Adipose tissue (tissue), 3 donors: Measurements from ENCODE around the gene CNTROB. TPM values are rescaled to one million over a fixed set of nuclear protein-coding genes. Genes with fewer than 3 reads are reported as not detected.

ENCODE experiments used
- H3K27ac ChIP-seq: one replicate; pipeline ENCODE4 v1.5.1; 2013; ENCODE audit warnings: low read depth, low read length
- WGBS, 3 donors: extraction: QIAGEN DNeasy Blood & Tissue Kit; methylation state at CpG; one replicate each; pipeline ENCODE4 v1.1.7; 2013; 5-methylcytosine and 5-hydroxymethylcytosine counted together
- polyA plus RNA-seq, 3 donors: library from polyadenylated mRNA; stranded (reverse); fragments of 200-250 nt; gene quantifications; one replicate each; pipeline ENCODE4 v1.2.3, GENCODE V29; 2013
- donor health status: healthy with polysubstance abuse.
- donor health status: Bipolar disorder and iron deficiency.
- donor health status: healthy.

The CNTROB gene
- polyA plus RNA-seq = 10 to 100 TPM; 10.8 to 28.0 (median 15.7) TPM

DNA sequence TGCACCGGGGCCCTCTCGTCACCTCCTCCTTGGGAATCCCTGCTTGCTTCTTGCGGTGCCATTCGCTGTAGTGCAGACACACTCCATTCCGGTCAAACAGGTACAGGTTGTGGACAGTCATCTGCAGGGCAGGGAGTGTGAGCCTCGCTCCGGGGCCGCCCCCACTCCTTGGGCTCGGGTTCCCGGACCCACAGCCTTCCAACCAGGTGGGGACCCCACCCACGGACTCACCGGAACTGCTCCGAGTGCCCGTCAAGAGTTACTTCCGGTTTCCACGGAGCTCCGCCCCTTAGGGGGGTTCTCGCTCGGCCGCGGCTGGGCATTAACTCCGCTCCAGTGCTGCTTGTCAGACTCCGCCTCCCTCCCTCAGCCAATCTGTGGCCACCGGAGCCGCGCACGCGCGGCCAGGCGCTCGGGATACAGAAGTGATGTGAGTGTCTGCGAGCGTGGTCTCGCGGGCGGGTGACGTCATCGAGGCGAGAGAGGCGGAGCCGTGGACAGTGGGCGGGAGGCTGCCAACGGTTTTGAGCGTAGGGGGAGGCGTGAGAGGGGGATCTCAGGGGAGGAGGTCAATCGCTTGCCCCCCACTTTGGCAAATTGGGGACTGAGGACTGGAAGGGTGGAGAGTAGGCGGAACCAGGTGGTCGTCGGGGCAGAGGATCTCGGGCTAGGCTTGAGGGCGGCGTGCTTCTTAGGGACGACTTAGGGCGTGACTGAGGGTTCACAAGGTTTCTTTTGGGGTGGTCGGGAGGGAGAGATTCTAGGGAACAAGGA lies at the start of gene CNTROB, which contains the start of gene TRAPPC1:
Gene CNTROB, plus strand, starts transcription at position 498 of the 774 bp plus-strand sequence. CDS start 874 bp downstream, outside the sequence.
Gene TRAPPC1, minus strand, starts transcription at position 238 of the 774 bp plus-strand sequence. Its CDS starts 117 bp downstream, at position 121.
- H3K27ac ChIP-seq = no peak within 1 kb of the TSS
- WGBS, 3 donors = 0 to 1% (median 0%) methylated on average over 55 of the region's 55 CpGs

- no peak overlapping the region for H3K27ac ChIP-seq
- 78 to 87% (median 79%) methylated on average over 3 of the region's 3 CpGs for WGBS, 3 donors
These were observed 49.4 kb upstream of the CNTROB start for GRCh38 chr17:7882629-7883028.

DNA sequence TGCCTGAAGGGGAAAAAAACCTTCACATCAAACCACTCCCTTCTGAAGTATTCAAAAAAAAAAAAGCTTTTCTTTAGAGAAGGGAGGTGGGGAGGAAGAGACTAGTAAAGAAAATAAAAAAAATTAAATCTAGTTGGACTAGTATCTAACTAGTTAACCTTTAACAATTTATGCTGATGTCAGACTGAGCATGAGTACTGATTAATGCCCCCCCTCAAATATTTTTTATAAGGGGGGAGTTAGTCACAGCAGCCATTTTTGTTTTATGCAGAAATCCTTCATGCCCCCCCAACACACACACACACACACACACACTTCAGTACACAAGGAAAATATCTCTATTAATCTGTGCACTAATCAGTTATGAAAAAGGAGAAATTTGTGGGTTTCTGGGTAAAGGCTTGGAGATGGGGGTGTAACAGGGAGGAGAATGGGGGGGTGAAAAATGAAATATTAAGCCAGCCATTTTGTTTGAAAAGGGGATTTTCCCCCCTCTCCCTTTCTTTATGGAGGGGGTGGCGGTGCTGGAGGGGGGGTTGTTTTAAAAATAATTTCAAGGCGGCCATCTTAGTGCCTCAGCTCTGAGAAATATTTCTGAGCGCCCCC lies 48.1 kb upstream of the CNTROB start:
- WGBS, 3 donors = 6 to 13% (median 9%) methylated on average over 3 of the region's 3 CpGs
- H3K27ac ChIP-seq = no peak overlapping the region

- 0 to 5% (median 1%) methylated on average over 12 to 78 of the region's 100 CpGs for WGBS, 3 donors
These were observed 47.2 kb upstream of the CNTROB start for GRCh38 chr17:7884581-7885366.

DNA sequence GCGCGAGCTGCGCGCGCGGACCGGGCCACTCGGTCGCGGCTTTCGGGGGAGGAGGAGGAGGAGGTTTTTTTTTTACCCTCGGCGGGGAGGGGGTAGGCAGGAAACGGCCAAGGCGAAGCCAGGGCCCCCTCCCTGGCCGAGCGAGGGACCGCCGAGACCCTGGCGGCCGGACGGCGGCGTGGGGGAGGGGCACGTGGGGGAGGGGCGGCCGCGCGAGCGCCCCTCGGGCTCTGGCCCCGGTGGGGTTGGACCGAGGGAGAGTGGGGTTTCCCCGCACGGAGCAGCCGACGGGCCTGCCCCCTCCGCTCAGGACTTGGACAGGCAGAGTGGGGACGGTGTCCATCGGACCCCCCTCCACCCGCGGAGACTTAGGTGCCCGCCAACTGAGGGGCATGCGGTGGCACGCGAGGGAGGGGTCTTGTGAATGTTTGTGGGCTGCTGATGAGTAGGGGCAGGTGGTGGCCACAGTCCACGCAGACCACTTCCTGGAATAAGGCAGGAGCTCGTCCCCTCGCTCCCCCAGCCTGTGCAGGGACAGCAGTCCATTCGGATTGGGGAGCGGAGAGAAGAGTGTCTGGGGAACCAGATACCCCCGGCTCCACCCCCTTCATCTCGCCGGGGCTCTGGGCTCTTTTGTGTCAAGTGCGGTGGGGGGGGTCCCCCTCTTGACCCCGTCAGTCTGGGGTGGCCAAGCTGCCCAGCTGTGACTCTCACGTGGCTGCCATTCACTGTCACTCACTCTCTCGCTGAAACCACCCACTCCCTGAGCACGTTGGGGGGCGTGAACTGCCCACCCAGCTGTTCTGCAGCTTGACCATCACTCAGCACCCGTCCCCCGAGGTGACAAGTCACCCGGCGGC lies 46.4 kb upstream of the CNTROB start:
- WGBS, 3 donors = 0 to 1% (median 1%) methylated on average over 30 to 64 of the region's 64 CpGs
- H3K27ac ChIP-seq = peak overlapping the region; percentile 68

More at GRCh38 chr17:7884581-7885366, 47.2 kb upstream of the CNTROB start:
- H3K27ac ChIP-seq = no peak overlapping the region

- peak overlapping the region; percentile 61 for H3K27ac ChIP-seq
- 1 to 3% (median 3%) methylated on average over 30 of the region's 30 CpGs for WGBS, 3 donors
These were observed 45.6 kb upstream of the CNTROB start for GRCh38 chr17:7886227-7887037.

DNA sequence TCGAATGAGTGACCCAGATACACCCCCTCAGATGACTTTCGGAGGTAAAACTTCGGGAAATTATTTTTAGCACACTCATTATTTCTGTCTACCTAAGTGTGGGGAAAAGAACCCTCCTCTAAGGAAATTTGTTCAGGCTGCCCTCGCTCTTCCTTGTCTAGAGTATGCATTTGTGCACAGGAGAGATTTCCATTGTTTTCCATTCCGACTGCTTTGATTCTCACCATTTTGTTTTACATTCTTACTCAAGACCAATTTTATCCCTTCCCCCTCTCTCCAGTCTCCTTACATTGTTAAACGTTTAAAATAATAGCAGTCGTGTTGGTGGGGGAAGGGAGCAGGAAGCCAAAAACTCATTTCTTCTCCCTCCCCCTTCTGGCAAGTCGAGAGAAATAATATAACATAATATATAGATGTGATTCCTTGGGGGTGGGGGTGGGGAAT lies 44.9 kb upstream of the CNTROB start:
- 2% methylated on average over 8 of the region's 8 CpGs for WGBS, 3 donors
- no peak overlapping the region for H3K27ac ChIP-seq

DNA sequence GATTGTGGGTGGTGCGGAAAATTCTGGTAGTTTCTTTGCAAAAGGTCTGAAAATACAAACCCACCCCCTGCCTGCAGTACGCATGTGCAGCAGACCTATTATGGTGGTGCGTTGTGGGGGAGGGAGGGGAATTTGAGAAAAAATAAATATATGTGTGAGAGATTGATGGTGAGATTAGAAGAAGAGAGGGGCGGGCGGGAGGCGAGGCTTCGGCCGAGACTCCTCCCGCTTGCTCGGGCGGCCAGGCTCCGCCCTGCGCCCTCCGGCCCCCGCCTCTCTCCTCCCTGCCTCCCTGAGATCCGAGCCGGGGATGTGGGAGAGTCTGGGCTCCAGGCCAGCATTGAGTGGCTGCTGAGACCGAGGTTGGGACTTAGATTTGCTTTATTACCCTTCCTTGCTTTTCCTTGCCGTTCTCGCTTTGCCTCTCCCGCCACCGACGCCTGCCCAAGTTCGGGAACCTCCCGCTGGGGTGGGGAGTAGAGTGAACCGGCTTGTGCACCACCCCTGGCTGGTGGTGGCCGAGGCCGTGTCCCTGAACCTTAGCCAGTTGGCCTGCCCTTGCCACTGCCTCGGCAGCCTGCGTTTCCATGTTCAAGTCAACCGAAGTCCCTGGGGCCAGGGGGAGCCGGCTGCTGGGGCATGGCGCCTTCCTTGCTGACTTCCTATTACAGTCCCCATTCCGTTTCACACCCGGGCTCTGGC lies 44.4 kb upstream of the CNTROB start:
- WGBS, 3 donors = 0 to 2% (median 1%) methylated on average over 24 to 35 of the region's 35 CpGs

GRCh38 chr17:7888184-7888920 lies 43.7 kb upstream of the CNTROB start, which contains the start of gene CHD3:
CHD3 (plus strand) TSS chr17:7888789; CDS start chr17:7889001, 212 bp downstream.
- WGBS, 3 donors = 22 to 28% (median 28%) methylated on average over 18 of the region's 18 CpGs
- H3K27ac ChIP-seq = peak within 1 kb of the TSS; percentile 21

More for the DNA sequence above, 44.4 kb upstream of the CNTROB start:
- peak overlapping the region; percentile 21 for H3K27ac ChIP-seq

- H3K27ac ChIP-seq = peak overlapping the region; percentile 21
- 19 to 33% (median 20%) methylated on average over 11 of the region's 11 CpGs for WGBS, 3 donors
These were observed 42.6 kb upstream of the CNTROB start for GRCh38 chr17:7889166-7889955.

DNA sequence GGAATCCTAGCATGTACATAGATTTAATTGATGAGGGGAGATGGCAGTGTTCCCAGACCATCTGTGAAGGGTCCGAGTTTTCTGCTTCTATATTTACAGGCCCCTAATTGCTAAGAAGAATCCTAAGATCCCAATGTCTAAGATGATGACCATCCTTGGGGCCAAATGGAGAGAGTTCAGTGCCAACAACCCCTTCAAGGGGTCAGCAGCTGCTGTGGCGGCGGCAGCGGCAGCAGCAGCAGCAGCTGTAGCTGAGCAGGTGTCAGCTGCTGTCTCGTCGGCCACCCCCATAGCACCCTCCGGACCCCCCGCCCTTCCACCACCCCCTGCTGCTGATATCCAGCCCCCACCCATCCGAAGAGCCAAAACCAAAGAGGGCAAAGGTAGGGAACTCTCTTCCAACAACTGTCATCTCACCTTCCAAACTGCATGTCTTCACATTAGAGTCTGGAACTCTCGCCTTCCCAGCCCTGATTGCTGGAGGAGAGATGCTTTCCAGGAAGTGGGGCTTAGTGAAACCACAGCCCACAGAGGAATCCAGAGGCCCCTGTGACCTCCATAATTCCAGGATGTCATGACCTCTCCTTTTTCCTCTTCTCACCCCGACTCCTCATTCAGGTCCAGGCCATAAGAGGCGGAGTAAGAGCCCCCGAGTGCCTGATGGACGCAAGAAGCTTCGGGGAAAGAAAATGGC lies 38.7 kb upstream of the CNTROB start:
- 88 to 94% (median 89%) methylated on average over 15 of the region's 15 CpGs for WGBS, 3 donors
- H3K27ac ChIP-seq = no peak overlapping the region

DNA sequence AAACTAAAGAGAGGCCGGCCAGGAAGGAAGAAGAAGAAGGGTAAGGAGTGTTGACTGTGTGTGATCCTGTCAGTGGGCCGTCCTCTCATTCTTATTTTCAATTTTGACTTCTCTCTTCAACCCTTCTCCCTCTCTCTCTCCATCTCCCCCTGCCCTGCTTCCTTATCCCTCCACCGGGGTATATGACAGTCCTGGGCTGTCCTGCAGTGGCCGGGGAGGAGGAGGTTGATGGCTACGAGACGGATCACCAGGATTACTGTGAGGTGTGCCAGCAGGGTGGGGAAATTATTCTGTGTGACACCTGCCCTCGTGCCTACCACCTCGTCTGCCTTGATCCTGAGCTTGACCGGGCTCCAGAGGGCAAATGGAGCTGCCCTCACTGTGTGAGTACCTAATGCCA lies 37.8 kb upstream of the CNTROB start:
- 89 to 96% (median 91%) methylated on average over 8 to 9 of the region's 9 CpGs for WGBS, 3 donors
- no peak overlapping the region for H3K27ac ChIP-seq

DNA sequence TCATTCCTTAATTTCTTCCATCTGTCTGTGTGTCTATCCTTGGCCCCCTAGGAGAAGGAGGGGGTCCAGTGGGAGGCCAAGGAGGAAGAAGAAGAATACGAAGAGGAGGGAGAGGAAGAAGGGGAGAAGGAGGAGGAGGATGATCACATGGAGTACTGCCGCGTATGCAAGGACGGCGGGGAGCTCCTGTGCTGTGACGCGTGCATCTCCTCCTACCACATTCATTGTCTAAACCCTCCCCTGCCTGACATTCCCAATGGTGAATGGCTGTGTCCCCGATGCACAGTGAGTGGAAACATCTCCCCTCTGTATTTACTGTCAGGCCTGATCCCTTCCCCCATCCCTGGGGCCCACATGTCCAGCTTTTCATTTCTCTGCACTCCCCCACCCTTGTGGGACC lies 37.1 kb upstream of the CNTROB start:
- WGBS, 3 donors = 79 to 91% (median 88%) methylated on average over 8 of the region's 8 CpGs

GRCh38 chr17:7897090-7897489 lies 34.9 kb upstream of the CNTROB start:
- WGBS, 3 donors = 78 to 88% (median 86%) methylated on average over 13 of the region's 13 CpGs
- no peak overlapping the region for H3K27ac ChIP-seq

More for the DNA sequence above, 37.1 kb upstream of the CNTROB start:
- no peak overlapping the region for H3K27ac ChIP-seq

DNA sequence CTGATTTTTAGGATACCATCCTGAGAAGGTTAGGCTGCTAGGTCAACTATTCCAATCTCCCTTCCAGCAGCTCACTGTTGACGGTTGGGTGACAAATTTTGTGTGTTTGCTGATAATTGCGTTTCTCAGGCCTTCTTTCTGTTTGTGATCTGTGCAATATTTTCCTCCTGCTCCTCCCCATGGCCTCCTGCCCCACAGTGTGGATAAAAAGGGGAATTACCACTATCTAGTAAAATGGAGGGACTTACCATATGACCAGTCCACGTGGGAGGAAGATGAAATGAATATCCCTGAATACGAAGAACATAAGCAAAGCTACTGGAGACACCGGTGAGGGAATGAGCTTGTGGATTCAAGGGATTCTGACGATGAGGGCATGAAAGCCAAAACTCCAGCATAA lies 34.2 kb upstream of the CNTROB start:
- no peak overlapping the region for H3K27ac ChIP-seq
- WGBS, 3 donors = 32 to 41% (median 39%) methylated on average over 6 of the region's 6 CpGs
